MCF 10A (cell line): ENCODE data around the gene HSPA1L. TPM values are rescaled to one million over a fixed set of nuclear protein-coding genes. Genes with fewer than 3 reads are reported as not detected.
A peak's percentile ranks its signal among the peaks of the same experiment; 100 is the strongest.

Experiments used
- BruUV-seq: library from RNA; stranded (reverse); fragments of 400-500 nt; replicated peaks from 2 replicates; lab custom pipeline; 2021; lab: Mats Ljungman, UMichigan
- CTCF ChIA-PET: fragments of 300-600 bp; sonication (Branson Sonifier 250); formaldehyde crosslinking; extraction: SDS; loops from one replicate; lab custom pipeline; 2021; ENCODE audit warnings: antibody characterized with exemption, inconsistent platforms; lab: Yijun Ruan, JAX
- POLR2A ChIA-PET: fragments of 300-600, 350-650 bp; sonication (Branson Sonifier 250); formaldehyde crosslinking; extraction: SDS; loops from one replicate; lab custom pipeline; 2020; ENCODE audit warnings: antibody characterized with exemption, inconsistent platforms; lab: Yijun Ruan, JAX
- DNase-seq: peaks from one replicate; pipeline ENCODE4 v3.0.0-alpha.2; 2018; ENCODE audit not compliant: unreplicated experiment
- H3K27ac Mint-ChIP-seq: one replicate; pipeline ENCODE4 v1.8.0; 2022; ENCODE audit warnings: mild to moderate bottlenecking, low read depth, mixed read lengths; ENCODE audit not compliant: unreplicated experiment
- H3K27me3 Mint-ChIP-seq: one replicate; pipeline ENCODE4 v1.8.0; 2022; ENCODE audit warnings: mixed read lengths; ENCODE audit not compliant: insufficient read depth, unreplicated experiment
- H3K36me3 Mint-ChIP-seq: one replicate; pipeline ENCODE4 v1.8.0; 2022; ENCODE audit warnings: mild to moderate bottlenecking, moderate library complexity, mixed read lengths; ENCODE audit not compliant: insufficient read depth, unreplicated experiment
- H3K4me1 Mint-ChIP-seq: one replicate; pipeline ENCODE4 v1.8.0; 2022; ENCODE audit warnings: mixed read lengths; ENCODE audit not compliant: insufficient read depth, unreplicated experiment
- H3K4me3 Mint-ChIP-seq: one replicate; pipeline ENCODE4 v1.8.0; 2022; ENCODE audit warnings: mild to moderate bottlenecking, moderate library complexity, mixed read lengths; ENCODE audit not compliant: unreplicated experiment
- H3K9me3 Mint-ChIP-seq: one replicate; pipeline ENCODE4 v1.8.0; 2022; ENCODE audit warnings: mixed read lengths; ENCODE audit not compliant: unreplicated experiment
- CTCF ChIP-seq: fragments of 200-600 bp; IDR thresholded peaks from one replicate; pipeline ENCODE4 v1.8.0; 2022; ENCODE audit warnings: antibody characterized with exemption, mild to moderate bottlenecking; ENCODE audit not compliant: unreplicated experiment
- intact Hi-C: fragments of 100-400 bp; cut with micrococcal nuclease; formaldehyde crosslinking; loops from 2 replicates; pipeline ENCODE4 v1.14.1; 2022
- total RNA-seq: library from RNA; stranded (reverse); gene quantifications from 2 replicates; pipeline ENCODE4 v1.2.3, GENCODE V29; 2022

Gene HSPA1L
- total RNA-seq, 1 experiment from 2014 or later: 0.35 TPM

- BruUV-seq: no TSS peak
- Mint-ChIP-seq H3K9me3 (no peaks in the 10 kb centered on the region), H3K4me1 (no peaks in the 10 kb centered on the region), H3K4me3 (no peak overlapping the region), H3K36me3 (no peaks in the 10 kb centered on the region), H3K27ac (no peak overlapping the region), H3K27me3 (no peaks in the 10 kb centered on the region)
- no peak for DNase-seq
- no peak for TF ChIP-seq CTCF
- intact Hi-C loops: no loop called here
- ChIA-PET CTCF (no interaction called here), POLR2A (interaction anchor here (0.8 kb wide), 1 partner anchor 13 kb away, joined by 3 read pairs; no protein-coding TSS in a partner anchor)
These were observed 49.5 kb downstream of the HSPA1L start for GRCh38 chr6:31765559-31765909.

GRCh38 chr6:31764198-31764597 lies 50.9 kb downstream of the HSPA1L start:
- no peaks in the 10 kb centered on the region for H3K27me3 Mint-ChIP-seq
- no peak overlapping the region for H3K4me3 Mint-ChIP-seq
- H3K4me1 Mint-ChIP-seq: no peaks in the 10 kb centered on the region
- TF ChIP-seq CTCF: no peak
- CTCF ChIA-PET: no interaction called here
- no peak for DNase-seq
- H3K27ac Mint-ChIP-seq: no peak overlapping the region
- intact Hi-C loops: no loop called here
- no TSS peak for BruUV-seq
- H3K36me3 Mint-ChIP-seq: no peaks in the 10 kb centered on the region
- no peaks in the 10 kb centered on the region for H3K9me3 Mint-ChIP-seq
- POLR2A ChIA-PET: interaction anchor here (1.1 kb wide), 1 partner anchor 11 kb away, joined by 3 read pairs; no protein-coding TSS in a partner anchor

- H3K27me3 Mint-ChIP-seq: no peaks in the 10 kb centered on the region
- no TSS peak for BruUV-seq
- no peaks in the 10 kb centered on the region for H3K36me3 Mint-ChIP-seq
- TF ChIP-seq CTCF: no peak
- H3K4me3 Mint-ChIP-seq: no peak overlapping the region
- H3K27ac Mint-ChIP-seq: no peak overlapping the region
- DNase-seq: peak; percentile 26
- H3K9me3 Mint-ChIP-seq: no peaks in the 10 kb centered on the region
- POLR2A ChIA-PET: interaction anchor here (1.1 kb wide), 1 partner anchor 11 kb away, joined by 3 read pairs; no protein-coding TSS in a partner anchor
- CTCF ChIA-PET: interaction anchor here (0.7 to 1.2 kb wide), 3 partner anchors 27 to 987 kb away, joined by 3 to 4 read pairs (median 3); no protein-coding TSS in a partner anchor
- no peaks in the 10 kb centered on the region for H3K4me1 Mint-ChIP-seq
- intact Hi-C loops: no loop called here
These were observed 51.5 kb downstream of the HSPA1L start for GRCh38 chr6:31763619-31763940.

GRCh38 chr6:31762878-31763618 lies 52.0 kb downstream of the HSPA1L start:
- H3K36me3 Mint-ChIP-seq: no peaks in the 10 kb centered on the region
- intact Hi-C loops: no loop called here
- H3K9me3 Mint-ChIP-seq: no peaks in the 10 kb centered on the region
- TF ChIP-seq CTCF: no peak
- POLR2A ChIA-PET: interaction anchor here (1.1 kb wide), 1 partner anchor 10 kb away, joined by 3 read pairs; no protein-coding TSS in a partner anchor
- no peaks in the 10 kb centered on the region for H3K27me3 Mint-ChIP-seq
- no peak for DNase-seq
- CTCF ChIA-PET: interaction anchor here (0.7 to 1.2 kb wide), 3 partner anchors 28 to 988 kb away, joined by 3 to 4 read pairs (median 3); no protein-coding TSS in a partner anchor
- H3K4me1 Mint-ChIP-seq: no peaks in the 10 kb centered on the region
- no peak overlapping the region for H3K27ac Mint-ChIP-seq
- no TSS peak for BruUV-seq
- no peak overlapping the region for H3K4me3 Mint-ChIP-seq
